HG03342 (cell line): ENCODE data around the gene TACR1.

Experiments used
- ATAC-seq: cut with Tn5 transposase; IDR thresholded peaks from one replicate; pipeline ENCODE4 v1.9.1; 2021; ENCODE audit warnings: mild to moderate bottlenecking, moderate library complexity; ENCODE audit not compliant: unreplicated experiment

The TACR1 gene

GRCh38 chr2:75055142-75055819, 144.0 kb downstream of the TACR1 start:
- ATAC-seq = no peak

- no peak for ATAC-seq
Observed at GRCh38 chr2:75054296-75054695, 145.0 kb downstream of the TACR1 start.

- ATAC-seq = peak; percentile 71
Observed at GRCh38 chr2:75053484-75054112, 145.7 kb downstream of the TACR1 start.

GRCh38 chr2:75047992-75048625, 151.2 kb downstream of the TACR1 start:
- no peak for ATAC-seq

- ATAC-seq = no peak
Observed at GRCh38 chr2:75047189-75047991, 151.9 kb downstream of the TACR1 start.

GRCh38 chr2:75045526-75046050, 153.7 kb downstream of the TACR1 start:
- ATAC-seq = no peak

- ATAC-seq = no peak
Observed at GRCh38 chr2:75044291-75044690, 155.0 kb downstream of the TACR1 start.

GRCh38 chr2:75042823-75043222, 156.5 kb downstream of the TACR1 start:
- no peak for ATAC-seq

GRCh38 chr2:75041731-75042600, 157.4 kb downstream of the TACR1 start:
- ATAC-seq = no peak

- no peak for ATAC-seq
Observed at GRCh38 chr2:75041226-75041625, 158.1 kb downstream of the TACR1 start.

- ATAC-seq = no peak
Observed at GRCh38 chr2:75035444-75036353, 163.6 kb downstream of the TACR1 start.

- no peak for ATAC-seq
Observed at GRCh38 chr2:75033516-75033915, 165.8 kb downstream of the TACR1 start.

- ATAC-seq = no peak
Observed at GRCh38 chr2:75031906-75032803, 167.2 kb downstream of the TACR1 start.

- no peak for ATAC-seq
Observed at GRCh38 chr2:75031171-75031570, 168.1 kb downstream of the TACR1 start.

GRCh38 chr2:75030218-75031009, 168.9 kb downstream of the TACR1 start:
- no peak for ATAC-seq

- no peak for ATAC-seq
Observed at GRCh38 chr2:75027886-75028285, 171.4 kb downstream of the TACR1 start.

- ATAC-seq = no peak
Observed at GRCh38 chr2:75025633-75026380, 173.5 kb downstream of the TACR1 start.
